ENCODE data around the gene NPHS1.

DNA sequence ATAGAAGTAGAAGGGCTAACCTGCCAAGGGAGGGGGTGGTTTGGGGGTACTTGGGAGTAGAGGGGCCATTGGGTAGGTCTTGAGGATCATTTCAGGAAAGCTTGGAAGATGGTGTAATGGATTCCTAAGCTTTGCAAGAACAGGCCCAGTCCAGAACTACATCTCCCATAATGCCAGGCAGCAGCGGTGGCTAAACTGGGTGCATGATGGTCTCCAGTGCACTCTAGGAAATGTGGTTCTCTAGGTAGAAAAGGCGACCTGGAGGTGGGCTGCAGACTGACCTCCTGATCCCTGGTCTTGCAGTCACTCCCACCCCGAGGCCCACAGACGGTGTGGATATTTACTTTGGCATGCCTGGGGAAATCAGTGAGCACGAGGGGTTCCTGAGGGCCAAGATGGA, 19.9 kb upstream of the NPHS1 start:
- TF ChIP-seq EZH2phosphoT487 (IDR thresholded peaks at IDR 0.05; ENCODE audit: insufficient read depth, low read depth) (no peak), EZH2 (IDR thresholded peaks at IDR 0.05; ENCODE audit: insufficient read depth, poor library complexity, severe bottlenecking) (no peak)
